Left lung (tissue), 10 donors: ENCODE measurements around the gene MAZ. TPM values are rescaled to one million over a fixed set of nuclear protein-coding genes. Genes with fewer than 3 reads are reported as not detected.
"Not testable (repeated sequence)": the region's sequence is repeated elsewhere in the genome, so short reads cannot be mapped to it uniquely, and the experiment has no call there.

Experiments
- ATAC-seq: fragments of 200-7000 bp; cut with Tn5 transposase; one replicate; pipeline ENCODE4 v1.9.1; 2020; ENCODE audit warnings: moderate library complexity
- DNase-seq, 4 donors: peaks; one replicate each; pipeline ENCODE4 v3.0.0-alpha.2; 2013 to 2020
- H3K27ac ChIP-seq, 2 donors: fragments of 200-600 bp; sonication (generic) in 1 of 2; one replicate each; pipeline versions ENCODE4 v1.5.0 to v1.8.0; 2020 to 2021
- H3K27me3 ChIP-seq, 2 donors: fragments of 200-600 bp; sonication (generic) in 1 of 2; one replicate each; pipeline versions ENCODE4 v1.5.0 to v1.8.0; 2020 to 2021
- H3K36me3 ChIP-seq, 2 donors: fragments of 200-600 bp; sonication (generic) in 1 of 2; one replicate each; pipeline versions ENCODE4 v1.5.0 to v1.8.0; 2020 to 2021
- H3K4me1 ChIP-seq, 2 donors: fragments of 200-600 bp; one replicate each; pipeline ENCODE4 v1.8.0; 2021
- H3K4me3 ChIP-seq, 2 donors: fragments of 200-600 bp; sonication (generic) in 1 of 2; one replicate each; pipeline versions ENCODE4 v1.5.0 to v1.8.0; 2020 to 2021; ENCODE audit warnings: mild to moderate bottlenecking in 1 of 2
- H3K9me3 ChIP-seq, 2 donors: fragments of 200-600 bp; sonication (generic) in 1 of 2; one replicate each; pipeline versions ENCODE4 v1.5.0 to v1.8.0; 2020 to 2021
- CTCF ChIP-seq, 2 donors: fragments of 200-600 bp; sonication (generic) in 1 of 2; IDR thresholded peaks; one replicate each; pipeline versions ENCODE4 v1.5.0 to v1.8.0; 2021; ENCODE audit warnings: antibody characterized with exemption in 2 of 2
- intact Hi-C, 2 donors: fragments of 100-400 bp; cut with DNase I; formaldehyde crosslinking; loops; one replicate each; pipeline versions ENCODE4 v1.11.2 to v1.14.2; 2022
- polyA plus RNA-seq, 6 donors: library from polyadenylated mRNA; unstranded; fragments of 120-200 nt; gene quantifications; one replicate each; pipeline ENCODE4 v1.2.1, GENCODE V29; 2013; ENCODE audit not compliant: insufficient read length in 6 of 6
- total RNA-seq, 2 donors: library from RNA; stranded (reverse); fragmentation: NEBNext Ultra II Directional; extraction: Animal tissue kit (Norgen Biotek cat#: 25700); gene quantifications; one replicate each; pipeline ENCODE4 v1.2.1, GENCODE V29; 2021
- donor health status: DM: no; HTN: yes; CAD: no.
- donor health status: DM: no; HTN: no; CAD: no.

MAZ gene
- total and polyA plus RNA-seq, 8 donors: 193 to 353 (median 287) TPM

GRCh38 chr16:29826342-29826695 lies 20.0 kb downstream of the MAZ start:
- Histone ChIP-seq H3K4me3 (no peak overlapping the region), H3K27ac (peak overlapping the region; percentile 75 to 89), H3K4me1 (peaks cover 48 to 89% of the 10 kb centered on the region in 2 donors), H3K27me3 (no peaks in the 10 kb centered on the region), H3K9me3 (no peaks in the 10 kb centered on the region), H3K36me3 (peaks cover 0 to 24% of the 10 kb centered on the region in 2 donors)
- ATAC-seq (no peak), DNase-seq (no peak)
- TF ChIP-seq CTCF (IDR thresholded peaks at IDR 0.05): no peak
- intact Hi-C loops: no loop called here

DNA sequence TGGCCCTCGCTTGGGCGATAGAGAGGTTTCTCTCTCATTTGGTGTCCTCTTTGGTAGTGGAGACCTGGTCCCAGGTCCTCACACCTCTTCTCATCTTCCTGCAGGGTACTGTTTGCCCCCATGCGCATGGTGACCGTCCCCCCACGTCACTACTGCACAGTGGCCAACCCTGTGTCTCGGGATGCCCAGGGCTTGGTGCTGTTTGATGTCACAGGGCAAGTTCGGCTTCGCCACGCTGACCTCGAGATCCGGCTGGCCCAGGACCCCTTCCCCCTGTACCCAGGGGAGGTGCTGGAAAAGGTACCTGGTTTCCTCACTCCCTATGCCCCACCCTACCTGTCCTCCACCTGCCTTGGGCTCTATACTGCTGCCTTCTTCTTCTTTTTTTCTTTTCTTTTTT lies 24.4 kb downstream of the MAZ start:
- DNase-seq (no peak), ATAC-seq (no peak)
- intact Hi-C loops: no loop called here
- Histone ChIP-seq H3K36me3 (peaks cover 0 to 69% of the 10 kb centered on the region in 2 donors), H3K9me3 (no peaks in the 10 kb centered on the region), H3K27ac (no peak overlapping the region), H3K4me1 (peaks cover 5 to 44% of the 10 kb centered on the region in 2 donors), H3K4me3 (no peak overlapping the region), H3K27me3 (no peaks in the 10 kb centered on the region)
- no peak for TF ChIP-seq CTCF (IDR thresholded peaks at IDR 0.05)

DNA sequence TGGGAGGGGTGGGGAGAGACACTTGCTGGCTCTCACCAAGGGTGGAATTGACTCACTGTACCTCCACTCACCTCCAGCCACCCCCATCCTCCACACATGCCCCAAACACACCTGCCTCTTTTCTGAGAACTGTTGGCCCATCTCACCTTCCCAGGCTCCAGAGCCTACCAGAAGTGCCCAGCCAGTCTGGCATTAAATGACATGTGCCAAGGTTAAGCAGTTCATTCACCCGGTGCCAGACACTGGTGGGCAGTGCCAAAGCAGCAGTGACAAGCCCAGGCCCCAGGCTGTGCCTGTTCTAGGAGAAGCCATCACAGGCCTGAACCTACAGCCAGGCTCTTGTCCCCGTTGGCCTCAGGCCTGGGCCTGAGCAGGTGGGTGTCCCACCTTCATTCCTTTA lies 25.2 kb downstream of the MAZ start:
- DNase-seq: no peak
- Histone ChIP-seq H3K4me3 (no peak overlapping the region), H3K27me3 (no peaks in the 10 kb centered on the region), H3K27ac (no peak overlapping the region), H3K36me3 (peaks cover 0 to 76% of the 10 kb centered on the region in 2 donors), H3K4me1 (peaks cover 0 to 37% of the 10 kb centered on the region in 2 donors), H3K9me3 (no peaks in the 10 kb centered on the region)
- ATAC-seq: no peak
- intact Hi-C loops: no loop called here
- no peak for TF ChIP-seq CTCF (IDR thresholded peaks at IDR 0.05)

DNA sequence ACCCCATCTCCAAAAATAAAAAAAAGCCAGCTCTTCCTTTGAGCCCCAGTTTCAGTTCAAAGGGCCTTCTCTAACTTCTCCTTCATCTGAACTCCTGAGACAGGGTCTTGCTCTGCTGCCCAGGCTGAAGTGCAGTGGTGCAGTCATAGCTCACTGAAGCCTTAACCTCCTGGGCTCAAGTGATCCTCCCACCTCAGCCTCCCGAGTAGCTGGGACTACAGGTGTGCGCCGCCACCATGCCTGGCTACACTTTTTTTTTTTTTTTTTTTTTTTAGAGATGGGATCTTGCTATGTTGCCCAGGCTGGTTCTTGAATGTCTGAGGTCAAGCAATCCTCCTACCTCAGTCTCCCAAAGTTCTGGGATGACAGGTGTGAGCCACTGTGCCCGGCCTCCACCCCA lies 26.9 kb downstream of the MAZ start:
- H3K4me1 ChIP-seq: peaks cover 0 to 20% of the 10 kb centered on the region in 2 donors
- DNase-seq, H3K27me3 ChIP-seq, intact Hi-C loops, ATAC-seq, H3K9me3 ChIP-seq, H3K27ac ChIP-seq, H3K4me3 ChIP-seq: not testable (repeated sequence)
- H3K36me3 ChIP-seq: peaks cover 0 to 93% of the 10 kb centered on the region in 2 donors

GRCh38 chr16:29834079-29834478 lies 27.8 kb downstream of the MAZ start:
- TF ChIP-seq CTCF (IDR thresholded peaks at IDR 0.05): no peak
- ATAC-seq (no peak), DNase-seq (no peak)
- H3K9me3 ChIP-seq: no peaks in the 10 kb centered on the region
- H3K27ac ChIP-seq: no peak overlapping the region
- H3K4me1 ChIP-seq: peaks cover 0 to 12% of the 10 kb centered on the region in 2 donors
- H3K27me3 ChIP-seq: no peaks in the 10 kb centered on the region
- H3K4me3 ChIP-seq: no peak overlapping the region
- intact Hi-C loops: no loop called here
- peaks cover 0 to 97% of the 10 kb centered on the region in 2 donors for H3K36me3 ChIP-seq

DNA sequence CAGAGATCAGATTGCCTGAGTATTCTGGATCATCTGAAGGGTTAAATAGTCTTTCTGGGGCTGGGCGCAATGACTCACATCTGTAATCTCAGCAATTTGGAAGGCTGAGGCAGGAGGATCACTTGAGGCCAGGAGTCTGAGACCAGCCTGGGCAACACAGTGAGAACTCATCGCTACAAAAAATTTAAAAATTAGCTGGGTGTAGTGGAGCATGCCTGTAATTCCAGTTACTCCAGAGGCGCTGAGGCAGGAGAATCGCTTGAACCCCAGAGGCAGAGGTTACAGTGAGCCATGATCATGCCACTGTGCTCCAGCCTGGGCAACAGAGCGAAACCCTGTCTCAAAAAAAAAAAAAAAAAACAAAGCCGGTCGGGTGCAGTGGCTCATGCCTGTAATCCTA lies 29.6 kb downstream of the MAZ start:
- Histone ChIP-seq H3K9me3 (no peaks in the 10 kb centered on the region), H3K36me3 (peaks cover 0 to 100% of the 10 kb centered on the region in 2 donors), H3K27ac (no peak overlapping the region), H3K4me1 (no peaks in the 10 kb centered on the region), H3K4me3 (no peak overlapping the region), H3K27me3 (no peaks in the 10 kb centered on the region)
- DNase-seq (no peak), ATAC-seq (no peak)
- intact Hi-C loops: no loop called here
- TF ChIP-seq CTCF (IDR thresholded peaks at IDR 0.05): no peak
